Epithelial cell of esophagus (primary cell): ENCODE results near the gene ARSG.
A peak's percentile ranks its signal among the peaks of the same experiment; 100 is the strongest.

ENCODE experiments used
- DNase-seq: peaks from one replicate; pipeline ENCODE4 v3.0.0; 2010; ENCODE audit warnings: low read depth
- H3K4me3 ChIP-seq: 2 replicates; pipeline ENCODE4 v1.5.1; 2011; ENCODE audit warnings: mild to moderate bottlenecking, low read length, control low read depth
- TF ChIP-seq, protein P1 (sequence below): IDR thresholded peaks from 2 replicates; pipeline ENCODE4 v1.5.1; 2011; ENCODE audit warnings: low read depth, mild to moderate bottlenecking, low read length, control low read depth, inconsistent platforms; ENCODE audit not compliant: insufficient read depth; ENCODE audit errors: missing control alignments

ARSG gene

DNA sequence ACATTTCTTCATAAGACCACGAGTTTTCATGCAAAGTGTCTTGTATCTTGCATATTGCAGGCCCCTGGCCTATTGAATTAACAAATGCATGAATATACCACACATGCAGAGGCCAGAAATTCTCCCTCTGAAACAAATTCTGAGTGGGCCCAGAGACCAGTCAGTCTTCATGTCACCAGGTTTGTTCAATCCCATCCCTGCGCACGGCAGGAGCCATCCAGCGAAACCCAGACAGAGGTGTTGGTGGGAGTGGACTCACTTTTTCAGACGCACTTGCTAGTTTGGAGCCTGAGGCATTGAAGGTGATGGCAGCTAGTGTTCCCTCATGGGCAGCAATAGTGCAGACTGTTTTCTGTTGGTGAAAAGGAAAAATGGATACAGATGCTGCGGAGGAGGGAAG, 144.1 kb downstream of the ARSG start:
- no peak overlapping the region for H3K4me3 ChIP-seq
- DNase-seq, result no peak
- TF ChIP-seq, protein P1, sequence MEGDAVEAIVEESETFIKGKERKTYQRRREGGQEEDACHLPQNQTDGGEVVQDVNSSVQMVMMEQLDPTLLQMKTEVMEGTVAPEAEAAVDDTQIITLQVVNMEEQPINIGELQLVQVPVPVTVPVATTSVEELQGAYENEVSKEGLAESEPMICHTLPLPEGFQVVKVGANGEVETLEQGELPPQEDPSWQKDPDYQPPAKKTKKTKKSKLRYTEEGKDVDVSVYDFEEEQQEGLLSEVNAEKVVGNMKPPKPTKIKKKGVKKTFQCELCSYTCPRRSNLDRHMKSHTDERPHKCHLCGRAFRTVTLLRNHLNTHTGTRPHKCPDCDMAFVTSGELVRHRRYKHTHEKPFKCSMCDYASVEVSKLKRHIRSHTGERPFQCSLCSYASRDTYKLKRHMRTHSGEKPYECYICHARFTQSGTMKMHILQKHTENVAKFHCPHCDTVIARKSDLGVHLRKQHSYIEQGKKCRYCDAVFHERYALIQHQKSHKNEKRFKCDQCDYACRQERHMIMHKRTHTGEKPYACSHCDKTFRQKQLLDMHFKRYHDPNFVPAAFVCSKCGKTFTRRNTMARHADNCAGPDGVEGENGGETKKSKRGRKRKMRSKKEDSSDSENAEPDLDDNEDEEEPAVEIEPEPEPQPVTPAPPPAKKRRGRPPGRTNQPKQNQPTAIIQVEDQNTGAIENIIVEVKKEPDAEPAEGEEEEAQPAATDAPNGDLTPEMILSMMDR, result no peak

DNA sequence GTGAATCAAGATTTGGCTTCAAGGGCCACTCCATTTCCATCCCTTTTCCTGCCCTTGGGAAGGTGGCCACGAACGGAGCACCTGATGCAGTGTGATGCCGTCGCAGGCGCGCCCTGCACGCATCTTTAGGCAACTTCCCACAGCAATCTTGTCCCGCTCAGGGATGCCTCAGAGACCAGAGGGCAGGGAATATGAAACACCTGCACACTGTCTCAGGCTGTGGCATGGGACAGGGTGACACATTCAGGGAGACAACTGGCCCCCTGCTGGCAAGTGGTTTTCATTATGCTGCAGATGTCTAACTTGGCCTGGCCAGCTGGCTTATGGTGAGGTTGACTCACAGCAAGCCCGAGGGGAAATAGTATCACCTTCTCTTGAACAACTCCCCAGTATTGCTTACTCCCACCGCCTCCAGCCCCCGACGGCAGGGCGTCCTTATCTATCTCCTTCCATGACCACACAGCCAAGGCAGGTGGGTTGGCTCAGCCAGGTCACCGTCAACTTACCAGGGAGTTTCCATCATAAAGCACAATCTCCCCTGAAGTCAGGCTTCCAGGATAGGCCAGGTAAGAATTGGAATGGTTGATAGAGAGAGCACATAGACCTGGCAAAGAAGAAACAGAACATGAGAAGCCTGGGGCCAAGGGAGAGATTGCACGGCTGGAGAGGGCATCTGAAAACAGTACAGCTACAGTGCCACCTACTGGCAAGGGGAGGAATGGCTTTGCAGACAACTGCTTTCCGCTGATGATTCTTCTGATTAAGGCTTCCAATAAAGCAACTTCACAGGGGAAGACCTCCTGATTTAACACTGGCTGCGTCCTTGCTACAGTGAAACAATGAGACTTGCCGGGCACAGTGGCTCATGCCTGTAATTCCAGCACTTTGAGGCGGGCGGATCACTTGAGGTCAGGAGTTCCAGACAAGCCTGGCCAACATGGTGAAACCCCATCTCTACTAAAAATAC, 144.9 kb downstream of the ARSG start:
- no peak overlapping the region for H3K4me3 ChIP-seq
- DNase-seq, result peak; percentile 76
- TF ChIP-seq, protein P1, result peak; percentile 98

DNA sequence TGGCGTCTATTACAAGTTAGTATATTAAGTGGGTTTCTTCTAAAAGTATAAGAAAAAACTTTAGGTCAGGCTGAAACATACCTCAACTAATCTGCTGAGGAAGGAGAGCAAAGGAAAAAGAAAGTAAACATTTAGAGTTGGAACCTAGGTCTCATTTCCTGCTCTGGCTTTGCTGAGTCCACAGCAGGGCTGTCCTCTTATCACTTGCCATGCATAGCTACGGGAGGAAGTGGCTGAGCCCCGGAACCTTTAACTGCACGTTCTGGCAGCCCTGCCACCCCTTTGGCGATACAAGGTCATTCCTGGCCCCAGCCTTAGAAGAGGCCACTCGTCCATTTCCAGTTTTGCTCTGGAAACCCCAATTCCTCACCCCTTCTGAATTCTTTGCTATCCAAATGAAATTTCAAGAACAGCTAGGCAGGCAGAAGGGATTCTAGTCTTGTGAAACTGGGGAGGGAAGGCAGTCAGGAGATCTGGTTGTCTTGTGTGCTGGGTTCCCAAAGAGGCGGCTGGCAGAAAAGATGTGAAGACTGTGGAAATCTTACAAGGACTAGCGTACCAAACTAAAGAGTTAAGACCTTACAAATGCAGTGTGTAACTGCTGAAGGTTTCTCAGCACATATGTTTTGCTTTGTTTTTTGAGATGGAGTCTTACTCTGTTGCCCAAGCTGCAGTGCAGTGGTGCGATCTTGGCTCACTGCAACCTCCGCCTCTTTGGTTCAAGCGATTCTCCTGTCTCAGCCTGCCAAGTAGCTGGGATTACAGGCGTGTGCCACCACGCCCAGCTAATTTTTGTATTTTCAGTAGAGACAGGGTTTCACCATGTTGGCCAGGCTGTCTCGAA, 146.9 kb downstream of the ARSG start:
- no peak for DNase-seq
- TF ChIP-seq, protein P1, result no peak
- H3K4me3 ChIP-seq, result no peak overlapping the region

DNA sequence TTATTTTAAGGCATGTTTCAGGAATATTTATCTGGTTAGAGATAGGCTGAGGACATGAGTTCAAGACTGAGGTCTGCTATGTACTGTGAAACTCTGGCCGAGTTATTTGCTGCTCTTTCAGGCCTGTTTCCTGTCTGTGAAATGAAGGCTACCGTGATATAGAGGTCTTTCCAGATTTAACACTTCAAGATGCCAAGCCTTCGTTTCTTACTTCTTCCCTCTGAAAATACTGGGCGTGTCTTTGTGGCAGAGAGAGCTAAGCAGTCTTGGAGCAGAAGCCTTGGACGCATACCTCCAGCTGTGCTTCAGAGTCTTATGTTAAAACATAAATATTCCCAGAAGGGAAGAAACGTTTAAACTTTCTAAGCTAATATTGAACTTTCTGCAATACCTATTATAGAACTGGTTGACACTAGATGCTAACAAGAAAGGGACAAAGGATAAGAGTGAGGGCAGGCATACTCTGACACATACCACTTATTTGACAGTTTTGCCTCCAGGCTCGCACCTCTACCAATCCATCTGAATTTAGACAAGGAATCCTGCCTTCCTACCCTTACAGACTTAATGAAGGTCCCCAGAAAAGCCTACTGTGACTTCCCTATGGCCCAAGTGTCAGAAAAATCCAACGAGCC, 148.5 kb downstream of the ARSG start:
- TF ChIP-seq, protein P1, result no peak
- no peak for DNase-seq
- H3K4me3 ChIP-seq, result no peak overlapping the region

DNA sequence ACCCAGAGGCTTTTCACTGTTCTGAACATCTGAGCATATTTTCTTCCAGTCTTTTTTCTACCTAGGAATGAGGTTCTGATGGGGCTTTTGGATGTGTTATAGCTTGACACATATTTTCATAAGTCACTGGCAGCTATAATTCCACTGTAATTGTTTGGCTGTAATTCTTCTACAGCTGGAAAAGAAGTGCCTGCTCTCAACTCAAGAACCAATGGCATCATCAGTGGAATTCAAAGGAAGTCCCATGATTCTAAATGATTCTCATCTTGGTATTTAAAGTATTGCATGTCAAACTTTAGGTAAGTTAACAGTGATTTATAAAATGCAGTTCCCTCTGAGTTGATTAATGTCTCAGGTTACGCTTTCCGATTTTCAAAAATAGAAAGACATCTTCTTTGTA, 149.2 kb downstream of the ARSG start:
- TF ChIP-seq, protein P1, result no peak
- no peak for DNase-seq
- H3K4me3 ChIP-seq, result no peak overlapping the region

DNA sequence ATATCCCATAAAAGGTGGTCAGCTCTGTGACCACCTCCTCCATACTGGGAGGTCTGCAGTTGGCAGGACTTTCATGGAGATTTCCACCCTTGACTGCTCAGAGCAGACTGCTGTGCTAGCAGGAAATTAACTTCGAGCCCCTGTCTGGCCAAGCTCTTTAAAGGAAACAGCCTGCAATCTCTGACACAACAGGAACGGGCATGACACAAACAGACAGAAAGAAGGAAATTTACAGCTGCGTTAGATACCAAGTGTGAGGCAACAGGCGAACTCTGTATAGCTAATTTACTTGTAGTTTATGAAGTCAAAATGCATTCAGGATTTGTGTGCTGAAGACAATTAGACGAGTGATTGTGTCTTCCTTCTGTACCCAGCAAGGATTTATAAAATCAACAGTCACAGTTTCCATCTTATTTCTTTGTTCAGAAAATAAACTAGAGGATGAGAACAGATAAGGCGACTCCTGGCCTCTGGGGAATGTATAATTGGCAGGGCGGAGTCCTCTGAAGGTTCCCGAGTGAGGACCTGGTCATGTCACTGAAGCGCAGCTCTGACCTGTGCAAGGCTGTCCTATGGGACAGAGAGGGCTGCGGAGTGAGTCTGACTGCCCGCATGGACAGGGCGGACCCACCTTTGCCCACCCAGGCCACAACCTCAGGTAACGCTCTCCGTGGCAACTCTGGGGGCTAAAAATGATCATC, 149.9 kb downstream of the ARSG start:
- TF ChIP-seq, protein P1, result no peak
- DNase-seq, result no peak
- H3K4me3 ChIP-seq, result no peak overlapping the region
